Choroid plexus epithelial cell (primary cell): ENCODE measurements around the gene ESYT3.

Experiments used
- DNase-seq: peaks from one replicate; pipeline ENCODE4 v3.0.0-alpha.2; 2010; ENCODE audit warnings: low read depth
- H3K4me3 ChIP-seq: 2 replicates; pipeline ENCODE4 v1.5.1; 2011; ENCODE audit warnings: low read depth, mild to moderate bottlenecking, control low read depth, low read length, moderate library complexity
- CTCF ChIP-seq: conservative IDR thresholded peaks from 2 replicates; pipeline ENCODE4 v1.5.1; 2011; ENCODE audit warnings: low read depth, mild to moderate bottlenecking, control low read depth, inconsistent platforms, low read length, moderate library complexity

ESYT3 gene

GRCh38 chr3:138437281-138437680, 2.9 kb downstream of the ESYT3 start:
- TF ChIP-seq CTCF: no peak
- DNase-seq: no peak
- H3K4me3 ChIP-seq: no peak overlapping the region

DNA sequence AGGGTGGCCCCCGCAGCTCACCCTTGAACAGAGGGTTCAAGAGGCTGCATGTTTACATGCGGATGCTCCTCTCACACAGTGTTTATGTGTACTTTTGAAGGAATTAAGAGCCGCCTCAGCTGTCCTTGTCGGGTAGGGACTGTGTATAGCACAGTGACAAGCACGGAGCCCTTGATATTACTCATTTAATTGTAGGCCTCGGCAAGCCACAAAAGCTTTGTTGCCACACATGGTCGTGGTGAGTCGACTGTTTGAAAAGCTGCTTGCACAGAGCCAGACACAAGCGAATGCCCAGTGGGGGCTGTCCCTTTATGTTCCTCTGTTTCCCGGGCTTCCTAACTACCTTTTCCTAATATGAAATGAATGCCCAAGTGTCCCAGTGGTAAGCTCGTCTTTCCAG, 4.5 kb downstream of the ESYT3 start:
- H3K4me3 ChIP-seq: no peak overlapping the region
- DNase-seq: no peak
- no peak for TF ChIP-seq CTCF

DNA sequence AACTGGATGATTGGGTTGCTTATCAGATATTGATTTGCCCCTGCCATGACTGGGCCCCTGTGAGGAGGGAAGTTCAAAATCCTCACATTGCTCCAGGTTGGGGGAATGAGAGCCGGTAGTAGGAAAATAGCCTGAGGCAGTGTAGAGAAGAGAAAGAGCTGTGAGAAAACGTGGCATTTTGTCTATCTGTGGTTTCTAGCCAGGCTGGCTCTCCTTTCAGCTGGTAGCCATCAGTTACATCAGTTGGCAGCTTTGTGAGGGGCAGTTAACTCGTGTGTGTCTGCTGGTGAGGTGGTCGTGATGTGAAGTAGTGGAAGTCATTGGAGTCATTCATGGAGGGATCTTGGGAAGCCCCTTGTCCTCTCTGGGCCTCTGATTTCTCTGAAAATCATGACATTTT, 5.2 kb downstream of the ESYT3 start:
- no peak overlapping the region for H3K4me3 ChIP-seq
- no peak for TF ChIP-seq CTCF
- DNase-seq: no peak

GRCh38 chr3:138440121-138440521, 5.7 kb downstream of the ESYT3 start:
- no peak for DNase-seq
- H3K4me3 ChIP-seq: no peak overlapping the region
- no peak for TF ChIP-seq CTCF

- H3K4me3 ChIP-seq: no peak overlapping the region
- TF ChIP-seq CTCF: no peak
- DNase-seq: no peak
Observed at GRCh38 chr3:138440596-138440995, 6.2 kb downstream of the ESYT3 start.

DNA sequence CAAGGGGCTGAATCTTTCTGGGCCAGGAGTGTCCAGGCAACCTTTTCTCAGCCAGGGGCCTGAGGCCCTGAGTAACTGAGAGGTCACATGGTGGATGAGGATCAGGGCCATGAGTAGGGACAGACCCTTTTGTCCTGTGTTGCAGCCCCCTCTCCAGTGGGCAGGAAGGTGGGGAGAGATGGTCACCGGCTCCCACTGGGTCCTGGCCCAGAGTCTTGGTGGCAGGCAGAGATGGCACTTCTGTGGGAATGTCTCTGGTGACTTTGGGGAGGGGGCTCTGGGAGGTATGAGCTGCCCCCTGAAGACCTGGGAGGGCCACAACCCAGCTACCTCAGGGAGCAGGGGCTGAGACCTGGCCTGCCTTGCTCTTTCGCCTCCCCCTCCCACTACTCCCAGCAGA, 6.8 kb downstream of the ESYT3 start:
- no peak overlapping the region for H3K4me3 ChIP-seq
- no peak for DNase-seq
- no peak for TF ChIP-seq CTCF

GRCh38 chr3:138441742-138442141, 7.3 kb downstream of the ESYT3 start:
- TF ChIP-seq CTCF: no peak
- no peak for DNase-seq
- H3K4me3 ChIP-seq: no peak overlapping the region
